ENCODE results near the gene SND1.

The SND1 gene

DNA sequence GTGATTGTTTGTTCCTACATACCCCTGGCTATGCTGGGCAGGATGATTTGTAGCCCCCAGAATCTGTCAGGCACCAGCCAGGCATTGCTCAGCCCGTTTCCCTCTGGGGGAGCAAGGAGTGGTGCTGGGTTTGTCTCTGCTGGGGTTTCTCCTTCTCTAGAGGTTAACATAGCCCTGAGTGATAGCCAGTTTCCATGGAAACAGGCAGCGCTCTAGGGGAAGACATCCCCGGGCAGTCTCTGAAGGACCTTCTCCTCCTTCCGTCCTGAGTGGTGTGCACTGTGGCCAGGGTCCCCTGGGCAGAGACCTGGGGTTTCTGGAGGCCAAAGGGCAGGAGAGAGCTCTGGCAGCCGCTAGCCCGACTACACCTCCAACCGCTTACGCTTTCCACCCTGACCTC is 429.8 kb downstream of the SND1 start:
- DNase-seq (ENCODE audit: low read depth) = no peak
- no peak overlapping the region for H3K4me3 ChIP-seq (ENCODE audit: low read depth, low read length)
- TF ChIP-seq, protein P1, sequence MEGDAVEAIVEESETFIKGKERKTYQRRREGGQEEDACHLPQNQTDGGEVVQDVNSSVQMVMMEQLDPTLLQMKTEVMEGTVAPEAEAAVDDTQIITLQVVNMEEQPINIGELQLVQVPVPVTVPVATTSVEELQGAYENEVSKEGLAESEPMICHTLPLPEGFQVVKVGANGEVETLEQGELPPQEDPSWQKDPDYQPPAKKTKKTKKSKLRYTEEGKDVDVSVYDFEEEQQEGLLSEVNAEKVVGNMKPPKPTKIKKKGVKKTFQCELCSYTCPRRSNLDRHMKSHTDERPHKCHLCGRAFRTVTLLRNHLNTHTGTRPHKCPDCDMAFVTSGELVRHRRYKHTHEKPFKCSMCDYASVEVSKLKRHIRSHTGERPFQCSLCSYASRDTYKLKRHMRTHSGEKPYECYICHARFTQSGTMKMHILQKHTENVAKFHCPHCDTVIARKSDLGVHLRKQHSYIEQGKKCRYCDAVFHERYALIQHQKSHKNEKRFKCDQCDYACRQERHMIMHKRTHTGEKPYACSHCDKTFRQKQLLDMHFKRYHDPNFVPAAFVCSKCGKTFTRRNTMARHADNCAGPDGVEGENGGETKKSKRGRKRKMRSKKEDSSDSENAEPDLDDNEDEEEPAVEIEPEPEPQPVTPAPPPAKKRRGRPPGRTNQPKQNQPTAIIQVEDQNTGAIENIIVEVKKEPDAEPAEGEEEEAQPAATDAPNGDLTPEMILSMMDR (IDR thresholded peaks at IDR 0.05; ENCODE audit: insufficient read depth, low read depth, low read length, missing control alignments) = no peak

DNA sequence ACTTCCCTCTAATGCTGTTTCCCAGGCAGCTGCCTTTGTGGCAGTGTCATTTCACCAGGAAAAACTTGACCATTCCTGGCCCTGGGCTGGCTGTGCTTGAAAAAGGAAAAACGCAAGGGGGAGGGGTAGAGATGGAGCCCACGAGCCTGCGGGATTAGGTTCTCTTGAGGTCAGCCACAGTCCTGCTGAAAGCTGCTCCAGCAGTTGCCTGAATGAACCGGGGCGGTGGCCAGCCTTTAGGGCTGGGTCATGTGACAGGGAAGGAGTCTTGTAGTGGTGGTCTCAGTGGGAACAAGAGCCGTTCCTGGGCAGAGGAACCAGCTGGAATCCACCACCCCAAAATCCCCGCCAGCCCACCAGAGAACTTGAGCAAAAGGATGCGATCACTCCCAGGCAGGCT is 430.4 kb downstream of the SND1 start:
- no peak for DNase-seq (ENCODE audit: low read depth)
- no peak overlapping the region for H3K4me3 ChIP-seq (ENCODE audit: low read depth, low read length)
- TF ChIP-seq, protein P1 (IDR thresholded peaks at IDR 0.05; ENCODE audit: insufficient read depth, low read depth, low read length, missing control alignments) = no peak

DNA sequence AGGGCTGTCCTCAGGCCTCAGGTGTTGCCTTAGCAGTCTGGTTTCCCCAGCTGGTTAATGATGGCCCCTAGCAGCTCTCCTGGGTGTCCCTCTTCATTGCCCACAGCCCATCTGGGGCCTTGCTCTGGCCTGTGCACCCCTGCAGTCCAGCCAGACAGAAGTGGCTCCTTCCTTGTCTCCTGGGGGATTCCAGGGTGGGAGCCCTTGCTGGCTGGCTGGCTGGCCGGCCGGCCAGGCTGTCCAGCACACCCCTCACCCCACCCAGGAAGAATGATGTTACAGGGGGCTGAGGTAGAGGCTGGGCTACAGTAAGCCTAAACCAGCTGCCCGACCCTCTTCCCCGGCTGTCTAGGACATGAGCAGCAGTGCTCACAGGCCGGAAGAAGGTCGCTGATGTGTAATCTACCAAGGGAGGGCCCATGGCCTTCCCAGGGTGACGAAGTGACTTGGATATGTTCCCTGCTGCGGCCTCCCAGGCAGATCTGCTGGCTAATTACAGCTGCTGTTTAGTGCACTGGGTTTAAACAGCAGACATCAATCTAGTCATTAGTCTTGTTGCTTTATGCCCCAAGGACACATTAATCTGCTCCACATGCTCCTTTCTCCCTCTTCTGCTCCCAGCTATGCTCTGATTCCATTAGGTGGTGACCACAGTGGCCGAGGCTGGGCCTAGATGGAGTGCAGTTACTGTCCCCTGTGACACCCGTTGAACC is 433.1 kb downstream of the SND1 start:
- TF ChIP-seq, protein P1 (IDR thresholded peaks at IDR 0.05; ENCODE audit: insufficient read depth, low read depth, low read length, missing control alignments) = no peak
- no peak overlapping the region for H3K4me3 ChIP-seq (ENCODE audit: low read depth, low read length)
- DNase-seq (ENCODE audit: low read depth) = no peak

DNA sequence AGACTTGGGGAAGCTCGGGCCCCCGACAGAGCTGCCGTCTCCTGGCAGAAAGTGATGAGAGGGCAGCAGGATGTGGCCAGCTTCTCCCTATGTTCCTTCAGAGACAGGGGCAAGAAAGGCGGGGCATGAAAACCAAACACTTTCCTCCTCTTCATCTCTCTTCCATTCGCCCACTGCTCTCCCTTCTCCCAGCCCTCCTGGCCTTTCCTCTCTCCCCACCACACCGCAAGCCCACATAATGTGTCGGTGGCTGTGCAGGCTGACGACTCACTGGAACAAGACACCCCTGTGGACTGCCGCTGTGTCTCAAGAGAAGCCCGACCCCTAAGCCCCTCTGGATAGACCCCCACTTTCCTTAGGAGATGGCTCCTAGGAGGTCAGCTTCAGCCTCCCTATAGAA is 438.5 kb downstream of the SND1 start:
- DNase-seq (ENCODE audit: low read depth) = no peak
- TF ChIP-seq, protein P1 (IDR thresholded peaks at IDR 0.05; ENCODE audit: insufficient read depth, low read depth, low read length, missing control alignments) = no peak

DNA sequence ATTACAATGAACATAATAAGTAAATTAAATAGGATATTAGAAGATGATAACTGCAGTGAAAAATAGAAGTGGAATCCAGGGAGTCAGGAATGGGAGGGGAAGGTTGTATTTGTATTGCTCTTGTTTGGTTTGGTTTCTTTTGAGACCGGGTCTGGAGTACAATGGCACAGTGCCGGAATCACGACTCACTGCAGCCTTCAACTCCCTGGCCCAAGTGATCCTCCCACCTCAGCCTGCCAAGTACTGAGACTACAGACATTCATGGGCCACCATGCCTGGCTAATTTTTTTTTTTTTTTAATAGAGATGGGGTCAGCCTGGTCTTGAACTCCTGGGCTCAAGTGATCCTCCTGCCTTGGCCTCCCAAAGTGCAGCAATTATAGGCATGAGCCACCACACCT is 439.1 kb downstream of the SND1 start:
- no peak for DNase-seq (ENCODE audit: low read depth)

More for the DNA sequence above, 438.5 kb downstream of the SND1 start:
- no peak overlapping the region for H3K4me3 ChIP-seq (ENCODE audit: low read depth, low read length)

DNA sequence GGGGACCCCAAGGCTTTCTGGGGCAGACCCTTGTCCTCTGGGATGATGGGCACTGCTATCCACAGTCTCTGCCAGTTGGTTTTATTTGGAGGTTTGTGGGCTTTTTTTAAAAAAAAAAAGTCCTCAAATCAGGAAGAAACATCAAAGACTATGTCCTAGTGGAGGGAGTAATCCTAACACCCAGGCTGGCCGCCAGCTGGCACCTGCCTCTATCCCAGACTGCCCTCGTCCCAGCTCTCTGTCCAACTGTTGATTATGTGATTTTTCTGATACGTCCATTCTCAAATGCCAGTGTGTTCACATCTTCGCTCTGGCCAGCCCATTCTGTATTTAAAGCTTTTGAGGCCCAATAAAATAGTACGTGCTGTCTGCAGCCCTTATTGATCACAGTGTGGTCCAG is 440.2 kb downstream of the SND1 start:
- TF ChIP-seq, protein P1 (IDR thresholded peaks at IDR 0.05; ENCODE audit: insufficient read depth, low read depth, low read length, missing control alignments) = no peak
- no peak for DNase-seq (ENCODE audit: low read depth)
- no peak overlapping the region for H3K4me3 ChIP-seq (ENCODE audit: low read depth, low read length)

More for the DNA sequence above, 439.1 kb downstream of the SND1 start:
- no peak overlapping the region for H3K4me3 ChIP-seq (ENCODE audit: low read depth, low read length)
- TF ChIP-seq, protein P1 (IDR thresholded peaks at IDR 0.05; ENCODE audit: insufficient read depth, low read depth, low read length, missing control alignments) = no peak
